Medulla oblongata (tissue), 1 donor: ENCODE results near the gene SLC9A3.
"Not testable (repeated sequence)": the region's sequence is repeated elsewhere in the genome, so short reads cannot be mapped to it uniquely, and the experiment has no call there.

ENCODE experiments used
- DNase-seq: peaks from one replicate; pipeline ENCODE4 v3.0.0-alpha.2; 2015; ENCODE audit errors: extremely low spot score

Gene SLC9A3

GRCh38 chr5:476102-476813 is 48.0 kb downstream of the SLC9A3 start:
- DNase-seq, result no peak

- DNase-seq, result no peak
These were observed 48.5 kb downstream of the SLC9A3 start for GRCh38 chr5:475704-476101.

GRCh38 chr5:474840-475661 is 49.2 kb downstream of the SLC9A3 start:
- no peak for DNase-seq

GRCh38 chr5:474232-474839 is 49.9 kb downstream of the SLC9A3 start:
- DNase-seq, result not testable (repeated sequence)

- DNase-seq, result peak; percentile 29
These were observed 50.6 kb downstream of the SLC9A3 start for GRCh38 chr5:473551-474192.

GRCh38 chr5:472656-473550 is 51.3 kb downstream of the SLC9A3 start:
- peak; percentile 87 for DNase-seq

- peak; percentile 12 for DNase-seq
These were observed 52.1 kb downstream of the SLC9A3 start for GRCh38 chr5:472076-472655.

- DNase-seq, result peak; percentile 13
These were observed 52.5 kb downstream of the SLC9A3 start for GRCh38 chr5:471750-472058.

- DNase-seq, result no peak
These were observed 53.1 kb downstream of the SLC9A3 start for GRCh38 chr5:470961-471749.

GRCh38 chr5:469752-470483 is 54.3 kb downstream of the SLC9A3 start:
- DNase-seq, result no peak

GRCh38 chr5:468401-468800 is 55.8 kb downstream of the SLC9A3 start:
- DNase-seq, result no peak

- DNase-seq, result no peak
These were observed 57.5 kb downstream of the SLC9A3 start for GRCh38 chr5:466661-467310.

GRCh38 chr5:465591-466403 is 58.5 kb downstream of the SLC9A3 start:
- DNase-seq, result no peak

- DNase-seq, result no peak
These were observed 59.2 kb downstream of the SLC9A3 start for GRCh38 chr5:464843-465590.

GRCh38 chr5:464446-464842 is 59.8 kb downstream of the SLC9A3 start:
- DNase-seq, result no peak

GRCh38 chr5:463952-464351 is 60.3 kb downstream of the SLC9A3 start:
- no peak for DNase-seq

GRCh38 chr5:463301-463700 is 60.9 kb downstream of the SLC9A3 start:
- DNase-seq, result no peak
